ENCODE data around the gene SLC25A42. TPM values are rescaled to one million over a fixed set of nuclear protein-coding genes. Genes with fewer than 3 reads are reported as not detected.

Gene SLC25A42, protein sequence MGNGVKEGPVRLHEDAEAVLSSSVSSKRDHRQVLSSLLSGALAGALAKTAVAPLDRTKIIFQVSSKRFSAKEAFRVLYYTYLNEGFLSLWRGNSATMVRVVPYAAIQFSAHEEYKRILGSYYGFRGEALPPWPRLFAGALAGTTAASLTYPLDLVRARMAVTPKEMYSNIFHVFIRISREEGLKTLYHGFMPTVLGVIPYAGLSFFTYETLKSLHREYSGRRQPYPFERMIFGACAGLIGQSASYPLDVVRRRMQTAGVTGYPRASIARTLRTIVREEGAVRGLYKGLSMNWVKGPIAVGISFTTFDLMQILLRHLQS
- 1 to 10 TPM; 2.3 to 5.2 TPM for total RNA-seq

GRCh38 chr19:19063183-19064097 is at the start of gene SLC25A42:
TSS of gene SLC25A42 (plus strand) at chr19:19063994. CDS start at chr19:19096125, 32,131 bp downstream.

GRCh38 chr19:19033426-19034203 is 30.2 kb upstream of the SLC25A42 start, which contains the start of the genes ARMC6 and SUGP2:
TSS of gene ARMC6 (plus strand) at chr19:19033603. CDS start at chr19:19034210, 607 bp downstream.
TSS of gene SUGP2 (minus strand) at chr19:19033517. CDS start at chr19:19031071, 2,446 bp downstream.

DNA sequence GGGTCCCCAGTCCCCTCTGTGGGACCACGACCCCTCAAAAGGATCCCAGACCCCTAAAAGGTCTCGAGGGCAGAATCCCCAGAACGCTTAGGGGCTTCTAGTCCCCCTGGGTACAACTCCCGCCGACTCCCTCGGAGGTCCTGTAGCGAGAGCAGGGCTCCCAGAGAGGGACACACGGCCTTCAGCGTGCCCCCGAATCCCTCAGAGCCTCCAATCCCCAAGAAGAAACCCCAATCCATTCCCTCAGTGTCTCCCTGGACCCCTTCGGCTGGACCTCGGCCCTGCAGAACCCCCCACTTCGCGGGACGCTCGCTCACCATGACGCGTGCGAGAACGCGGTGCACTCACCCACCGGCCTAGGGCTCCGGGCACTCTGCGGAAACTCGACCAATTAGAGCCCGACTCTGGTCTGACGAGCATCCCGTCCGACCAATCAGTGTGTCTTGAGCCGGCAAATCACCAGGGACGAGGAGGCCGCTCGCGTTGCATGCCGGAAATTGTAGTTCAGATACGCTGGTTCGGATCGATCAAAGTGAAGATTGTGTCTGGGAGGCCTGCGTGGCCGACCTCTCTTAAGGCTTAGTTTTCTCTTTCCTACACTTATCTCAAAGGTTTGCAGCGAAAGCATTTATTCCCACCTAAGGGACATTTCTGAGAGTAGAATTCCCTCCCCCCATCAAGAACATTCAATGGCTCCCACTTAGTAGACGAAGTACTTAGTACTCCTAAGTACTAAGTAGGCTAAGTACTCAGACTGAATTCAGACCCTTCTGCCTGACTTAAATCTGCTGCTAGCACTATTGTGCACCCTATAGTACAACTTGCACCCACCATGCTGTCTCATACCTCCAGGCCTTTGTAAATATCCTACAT is 74.6 kb downstream of the SLC25A42 start, which contains the start of gene TMEM161A:
Gene TMEM161A, minus strand, starts transcription at position 370 of the 873 bp plus-strand sequence. Its CDS starts 50 bp downstream, at position 320.

Other genes with a start within 250 kb of the SLC25A42 start
- 10 to 100 TPM; 29.6 to 66.6 TPM for gene UPF1, start 232.0 kb upstream of the SLC25A42 start, total RNA-seq
- 1 to 10 TPM; 5.7 to 5.9 TPM for gene CERS1, start 167.8 kb upstream of the SLC25A42 start, total RNA-seq
- gene COPE, start 144.6 kb upstream of the SLC25A42 start, total RNA-seq: 100 to 1,000 TPM; 224 to 244 TPM
- 10 to 100 TPM; 46.5 to 65.6 TPM for gene DDX49, start 144.3 kb upstream of the SLC25A42 start, total RNA-seq
- 10 to 100 TPM; 29.3 to 39.6 TPM for gene HOMER3, start 122.8 kb upstream of the SLC25A42 start, total RNA-seq
- gene SUGP2, start 30.5 kb upstream of the SLC25A42 start, total RNA-seq: 10 to 100 TPM; 36.3 to 46.1 TPM
- gene ARMC6, start 30.4 kb upstream of the SLC25A42 start, total RNA-seq: 10 to 100 TPM; 29.3 to 63.3 TPM
- 10 to 100 TPM; 27.5 to 37.6 TPM for gene TMEM161A, start 74.5 kb downstream of the SLC25A42 start, total RNA-seq
- under 1 TPM in 1 of 2 donors, not detected in 1; 1.00 TPM for gene MEF2B, start 106.3 kb downstream of the SLC25A42 start, total RNA-seq
- 10 to 100 TPM; 14.8 to 27.0 TPM for gene BORCS8, start 128.2 kb downstream of the SLC25A42 start, total RNA-seq
- gene RFXANK, start 128.3 kb downstream of the SLC25A42 start, total RNA-seq: 10 to 100 TPM; 54.7 to 81.9 TPM
- 10 to 100 TPM in 1 of 2 donors, 1 to 10 TPM in 1; 5.9 to 19.0 TPM for gene NR2C2AP, start 139.4 kb downstream of the SLC25A42 start, total RNA-seq
- gene NCAN, start 148.0 kb downstream of the SLC25A42 start, total RNA-seq: under 1 TPM in 1 of 2 donors, not detected in 1; under 0.01 TPM
- gene TM6SF2, start 209.3 kb downstream of the SLC25A42 start, total RNA-seq: under 1 TPM in 1 of 2 donors, not detected in 1; under 0.01 TPM